ENCODE data around the gene PRKCE.

The PRKCE gene

DNA sequence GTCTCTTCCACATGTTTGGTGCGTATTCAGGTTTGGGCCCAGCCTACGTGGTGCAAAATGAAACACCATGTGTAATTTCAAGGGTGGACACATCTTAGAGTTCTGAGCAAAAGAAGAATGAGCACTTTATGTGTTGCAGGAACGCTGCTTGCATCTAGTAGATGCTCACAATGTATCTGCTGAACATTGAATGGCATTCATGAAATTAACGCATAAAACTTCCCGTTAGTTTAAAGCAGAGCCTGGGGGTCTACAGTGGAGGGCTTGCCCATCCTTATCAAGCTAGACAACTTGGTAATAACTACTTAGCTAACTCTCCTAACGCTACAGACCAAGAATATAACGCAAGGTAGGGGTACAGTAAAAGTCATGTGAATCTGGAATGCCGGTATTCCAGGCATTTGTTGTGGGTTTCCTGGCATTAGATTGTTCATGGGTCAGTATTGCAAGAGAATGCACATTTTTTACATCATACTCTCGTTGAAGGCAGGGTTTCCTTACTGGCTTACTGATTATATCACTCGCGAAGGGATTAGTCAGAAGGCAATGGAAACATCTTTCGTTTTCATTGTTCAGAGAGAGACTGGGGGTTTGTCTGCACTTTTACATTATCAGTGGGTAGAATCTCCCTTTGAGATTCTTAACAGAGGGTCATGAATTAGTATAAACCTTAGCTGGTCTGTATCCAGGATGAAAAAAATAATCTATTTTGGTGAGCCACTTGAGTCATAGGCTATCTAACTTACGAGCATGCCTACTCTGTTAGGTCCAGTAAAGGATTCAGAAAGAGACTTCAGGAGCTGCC is 416.2 kb downstream of the PRKCE start:
- DNase-seq (ENCODE audit: low spot score) (peak; percentile 98), FAIRE-seq (peak; percentile 95)

DNA sequence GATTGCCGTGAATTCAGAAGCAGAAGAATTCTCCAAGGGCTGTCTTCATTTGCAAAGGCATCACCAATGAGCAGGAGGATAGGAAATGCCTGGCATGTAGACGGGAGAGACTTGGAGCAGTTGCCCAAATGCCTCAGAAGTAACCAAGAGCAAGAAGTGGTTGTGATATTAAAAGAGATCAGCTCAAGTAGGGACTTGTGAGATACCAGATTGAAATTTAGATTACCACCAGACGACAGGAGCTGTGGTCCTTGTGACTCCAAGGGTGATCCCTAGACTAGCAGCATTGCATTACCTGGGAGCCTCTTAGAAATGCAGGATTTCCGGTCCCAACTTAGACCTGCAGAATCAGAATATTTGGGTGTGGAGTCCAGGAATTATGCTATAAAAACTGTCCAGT is 417.2 kb downstream of the PRKCE start:
- no peak for DNase-seq (ENCODE audit: low spot score)
- no peak for FAIRE-seq

DNA sequence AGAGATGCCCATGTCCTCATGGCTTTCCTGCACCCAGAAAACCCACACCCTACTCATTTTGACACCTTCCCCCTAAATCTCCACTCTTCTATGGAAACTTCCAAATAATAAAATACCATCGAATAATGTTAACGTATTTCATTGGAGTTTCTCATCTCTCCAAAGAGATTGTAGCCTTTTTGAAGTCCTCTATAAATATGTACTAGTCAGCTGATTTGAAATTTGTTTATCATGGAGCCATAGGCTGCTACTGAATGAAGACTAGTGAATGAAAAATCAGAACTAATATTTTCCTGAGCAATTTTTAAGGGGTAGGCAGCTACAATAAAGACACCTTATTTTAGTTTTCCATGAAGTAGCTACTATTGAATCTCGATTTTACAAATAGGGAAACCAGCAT is 419.6 kb downstream of the PRKCE start:
- FAIRE-seq (no peak), DNase-seq (ENCODE audit: low spot score) (no peak)

DNA sequence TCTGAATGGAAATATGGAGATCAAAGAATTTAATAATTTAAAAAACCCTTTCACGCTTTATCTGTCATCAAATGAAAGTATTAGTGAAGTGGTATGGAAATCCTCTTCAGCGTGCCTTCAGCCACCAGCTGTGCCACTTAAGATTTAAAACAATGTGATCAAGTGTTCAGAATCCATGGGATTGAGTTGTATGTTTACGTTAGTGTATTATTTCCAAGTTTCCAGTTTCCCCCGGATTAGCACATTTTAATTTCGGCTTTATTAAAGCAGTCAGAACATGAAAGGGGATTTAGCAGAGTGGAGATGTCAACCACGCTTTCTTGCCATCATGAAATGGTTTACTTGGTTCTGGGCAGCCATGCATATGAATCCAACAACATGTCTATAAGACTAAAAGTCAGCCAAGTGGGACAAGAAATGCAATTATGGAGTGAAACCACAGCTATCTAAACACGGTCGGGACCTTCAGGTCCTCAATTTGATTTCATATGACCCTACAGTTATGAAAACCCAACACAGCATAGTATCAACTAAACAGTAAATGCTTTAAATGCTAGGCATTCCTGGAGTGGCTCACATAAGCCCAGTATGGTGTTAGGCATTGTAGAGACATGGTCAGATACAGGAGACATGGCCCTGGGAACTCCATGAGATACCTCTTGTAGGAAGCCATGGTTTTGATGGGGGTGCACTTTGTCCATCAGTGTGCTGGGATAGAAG is 420.8 kb downstream of the PRKCE start:
- FAIRE-seq (peak; percentile 73), DNase-seq (ENCODE audit: low spot score) (peak; percentile 84)

DNA sequence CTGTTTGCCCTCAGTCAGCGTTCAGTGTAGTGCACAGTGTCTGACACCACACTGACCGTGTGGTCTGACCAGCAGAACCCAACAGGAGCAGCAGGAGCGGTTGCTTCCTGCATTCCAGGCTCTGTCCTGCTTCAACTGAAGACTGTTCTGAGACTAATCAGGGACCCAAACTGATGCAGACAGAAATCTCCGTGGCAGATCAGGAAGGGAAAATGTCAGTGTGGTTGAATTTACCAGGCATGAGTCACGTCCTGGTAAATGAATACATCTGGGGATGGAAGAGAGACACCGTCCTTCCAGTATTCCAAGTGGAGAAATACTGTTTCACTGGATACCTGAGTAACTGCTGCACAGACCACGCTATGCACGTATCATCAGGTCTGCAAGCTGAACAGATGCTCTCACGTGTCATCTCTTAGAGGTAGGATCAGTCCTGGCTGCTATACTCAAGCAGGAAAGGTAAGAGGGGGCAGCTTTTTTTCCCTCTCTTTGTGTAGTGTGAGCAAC is 422.1 kb downstream of the PRKCE start:
- FAIRE-seq (peak; percentile 97), DNase-seq (ENCODE audit: low spot score) (peak; percentile 99)

DNA sequence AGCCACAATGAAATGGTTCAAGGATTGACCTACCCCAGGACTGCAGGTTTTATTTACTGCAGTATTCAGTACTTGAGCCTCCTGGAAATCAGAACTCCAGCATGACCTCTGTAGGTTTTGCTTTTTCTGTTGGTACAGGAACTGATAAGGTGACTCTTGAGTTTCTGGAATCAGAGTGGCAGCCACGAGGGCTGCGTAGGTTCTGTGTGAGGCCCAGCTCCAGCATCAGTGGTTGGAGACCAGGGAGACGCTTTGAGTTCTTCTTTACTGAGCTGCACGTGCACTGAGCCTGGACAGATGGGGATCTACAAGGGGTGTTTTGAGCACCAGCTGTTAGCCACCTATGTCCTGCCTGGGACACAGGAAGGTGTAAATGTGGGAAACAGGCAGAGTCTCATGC is 423.0 kb downstream of the PRKCE start:
- DNase-seq (ENCODE audit: low spot score): no peak
- FAIRE-seq: no peak

DNA sequence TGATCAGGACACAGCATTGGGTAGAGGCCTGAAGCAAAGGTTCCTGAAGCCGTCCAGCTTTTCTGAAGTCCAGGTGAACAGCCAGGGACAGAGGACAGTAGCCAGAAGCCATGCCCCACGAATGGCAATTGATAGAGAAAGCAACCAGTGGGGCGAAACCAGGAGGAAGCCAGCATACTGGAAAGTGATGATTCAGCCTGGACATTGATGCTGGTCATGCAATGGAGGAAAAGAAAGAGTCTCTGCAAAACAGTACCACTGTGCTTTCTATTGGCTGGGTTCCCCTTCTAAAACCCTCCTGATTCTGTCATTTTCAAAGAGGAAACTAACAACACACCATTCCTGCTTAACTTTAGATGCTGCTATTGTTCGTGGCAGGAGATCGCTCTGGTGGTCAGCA is 424.4 kb downstream of the PRKCE start:
- peak; percentile 58 for FAIRE-seq
- peak; percentile 51 for DNase-seq (ENCODE audit: low spot score)

DNA sequence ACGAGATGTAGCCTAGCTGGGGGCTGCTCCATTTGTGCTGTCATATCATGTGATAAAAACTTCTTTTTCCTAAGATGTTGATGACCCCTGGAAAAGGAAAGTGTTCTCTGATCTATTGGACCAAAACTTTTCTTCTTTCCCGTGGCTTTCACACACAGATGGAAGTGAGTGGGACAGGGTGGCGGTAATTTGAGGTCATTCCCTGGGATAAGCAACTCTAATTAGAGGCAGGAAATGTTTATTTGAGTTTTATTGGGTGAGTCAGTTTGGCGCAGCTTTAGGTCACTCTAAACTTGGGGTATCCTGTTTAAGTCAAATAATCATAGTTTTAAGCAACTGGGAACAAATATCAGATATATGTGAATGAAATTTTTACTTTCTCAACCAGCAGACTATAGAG is 424.8 kb downstream of the PRKCE start:
- DNase-seq (ENCODE audit: low spot score) (no peak), FAIRE-seq (no peak)

DNA sequence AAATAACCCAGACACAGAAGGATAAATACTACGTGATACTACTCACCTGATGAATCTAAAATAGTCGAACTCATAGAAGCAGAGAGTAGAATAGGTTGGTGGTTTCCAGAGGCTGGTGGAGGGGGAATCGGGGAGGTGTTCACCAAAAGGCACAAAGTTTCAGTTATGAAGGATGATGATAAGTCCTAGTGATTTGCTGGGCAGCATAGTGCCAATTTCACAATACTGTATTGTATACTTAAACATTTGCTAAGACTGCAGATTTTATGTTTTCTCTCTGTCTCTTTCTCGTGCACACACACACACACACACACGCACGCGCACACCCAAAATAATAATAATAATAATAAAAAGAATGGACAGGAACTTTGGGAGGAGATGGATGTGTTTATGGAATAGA is 425.4 kb downstream of the PRKCE start:
- FAIRE-seq (no peak), DNase-seq (ENCODE audit: low spot score) (no peak)

DNA sequence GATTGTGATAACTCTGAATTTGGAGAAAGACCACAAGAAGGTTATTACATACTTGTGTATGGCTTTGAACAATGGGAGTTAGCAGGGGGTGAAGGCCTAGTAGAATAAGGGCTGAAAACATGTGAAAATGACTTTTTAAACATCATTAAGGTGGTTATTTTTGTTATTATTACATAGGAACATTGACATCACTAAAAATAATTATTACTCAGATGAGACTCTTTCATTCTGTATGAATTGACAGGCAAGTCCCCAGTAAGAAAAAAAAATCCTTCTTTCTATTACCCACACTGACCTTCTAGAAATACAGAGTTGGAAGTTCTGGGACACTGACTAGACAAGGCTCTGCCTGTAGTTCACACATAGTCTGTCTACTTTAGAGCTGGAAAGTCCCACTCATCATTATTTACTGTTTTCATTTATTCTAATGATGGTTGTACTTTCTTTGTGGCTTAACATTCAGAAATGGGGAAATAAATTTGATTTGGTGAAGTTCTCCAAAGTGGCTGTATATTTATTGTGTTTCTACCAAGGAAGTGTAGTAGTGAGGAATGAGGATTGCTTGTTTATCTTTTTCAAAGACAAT is 426.1 kb downstream of the PRKCE start:
- FAIRE-seq (no peak), DNase-seq (ENCODE audit: low spot score) (no peak)

DNA sequence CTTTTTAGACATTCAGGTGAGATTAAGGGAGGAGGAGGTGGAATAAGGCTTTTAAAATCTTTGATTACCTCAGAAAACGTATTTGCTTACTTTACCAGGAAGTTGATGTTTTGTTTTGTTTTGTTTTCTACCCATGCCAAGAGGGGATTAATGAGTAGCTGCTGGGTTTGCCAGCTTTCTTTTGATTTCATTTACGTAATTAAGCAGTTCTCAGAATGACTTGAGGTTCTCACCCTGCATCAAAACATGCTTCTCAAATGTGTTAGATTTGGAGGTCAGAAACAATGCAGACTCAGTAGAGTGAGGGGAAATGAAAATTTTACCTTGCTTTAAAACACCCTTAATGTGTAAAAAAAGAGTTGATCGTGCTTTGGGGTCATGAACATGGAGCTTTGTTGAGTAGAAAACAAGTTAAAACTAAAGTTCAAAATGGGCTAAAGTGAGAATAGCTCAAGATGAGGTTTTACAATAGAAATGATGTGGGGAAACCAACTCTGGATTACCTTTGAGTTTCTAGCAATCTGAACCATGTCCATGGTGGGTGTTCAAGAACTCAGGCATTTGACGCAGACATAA is 428.6 kb downstream of the PRKCE start:
- no peak for DNase-seq (ENCODE audit: low spot score)
- FAIRE-seq: no peak

DNA sequence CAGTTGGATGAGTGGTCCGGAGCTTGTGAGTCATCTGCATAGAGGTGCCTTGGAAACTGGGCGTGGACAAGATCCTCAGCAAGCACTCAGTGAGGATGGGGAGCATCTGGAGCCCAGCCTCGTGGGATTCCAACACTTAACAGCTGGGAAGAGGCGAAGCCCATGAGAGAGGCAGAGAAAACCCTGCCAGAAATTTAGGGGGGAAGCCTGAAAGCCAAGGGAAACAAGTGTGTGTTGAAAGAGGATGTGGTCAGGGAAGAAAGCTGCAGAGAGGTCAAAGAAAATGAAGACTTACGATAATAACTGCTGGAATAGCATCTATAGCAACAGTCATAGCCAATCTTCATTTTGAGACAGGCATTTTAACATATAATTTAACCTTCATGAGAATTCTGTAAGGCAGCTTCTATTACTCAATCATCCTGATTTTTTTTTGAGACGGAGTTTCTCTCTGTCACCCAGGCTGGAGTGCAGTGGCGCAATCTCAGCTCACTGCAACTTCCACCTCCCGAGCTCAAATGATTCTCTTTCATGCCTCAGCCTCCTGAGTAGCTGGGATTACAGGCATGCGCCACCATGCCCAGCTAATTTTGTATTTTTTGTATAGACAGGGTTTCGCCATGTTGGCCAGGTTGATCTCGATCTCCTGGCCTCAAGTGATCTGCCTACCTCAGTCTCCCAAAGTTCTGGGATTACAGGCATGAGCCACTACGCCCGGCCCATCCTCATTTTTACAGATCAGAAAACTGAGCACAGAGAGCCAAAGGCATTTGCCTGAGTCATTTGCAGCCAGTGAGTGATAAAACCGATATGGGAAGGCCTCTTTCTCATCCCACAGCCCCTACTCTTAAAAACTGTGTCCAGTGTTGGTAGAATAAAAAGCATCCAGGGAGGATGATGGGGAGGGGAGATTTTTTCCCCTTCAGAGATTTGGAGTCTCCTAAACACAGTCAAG is 431.3 kb downstream of the PRKCE start:
- no peak for DNase-seq (ENCODE audit: low spot score)

DNA sequence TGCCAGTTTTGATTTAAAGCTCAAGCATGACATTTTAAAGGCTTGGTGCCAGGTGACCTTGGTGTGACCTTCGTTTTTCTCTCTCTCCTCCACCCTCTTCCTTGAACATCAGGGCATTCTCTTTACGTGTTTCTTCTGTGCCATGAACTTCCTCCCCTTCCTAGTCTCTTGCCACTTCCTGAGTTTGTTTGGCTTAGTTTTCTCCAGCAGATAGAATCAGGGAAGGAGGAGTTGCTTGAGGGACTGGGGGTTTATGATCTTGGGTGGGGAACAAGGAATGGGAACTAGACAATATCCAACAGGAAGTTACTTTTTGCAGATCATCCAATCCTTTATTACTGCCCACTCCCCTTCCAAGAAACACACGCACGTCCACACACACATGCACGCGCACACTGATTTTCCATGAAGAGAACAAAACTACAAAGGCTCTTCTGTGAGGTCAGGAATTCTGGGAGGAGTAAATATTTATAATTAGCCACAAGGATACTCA is 435.1 kb downstream of the PRKCE start:
- no peak for DNase-seq (ENCODE audit: low spot score)
- FAIRE-seq: no peak

More for the DNA sequence above, 431.3 kb downstream of the PRKCE start:
- no peak for FAIRE-seq

DNA sequence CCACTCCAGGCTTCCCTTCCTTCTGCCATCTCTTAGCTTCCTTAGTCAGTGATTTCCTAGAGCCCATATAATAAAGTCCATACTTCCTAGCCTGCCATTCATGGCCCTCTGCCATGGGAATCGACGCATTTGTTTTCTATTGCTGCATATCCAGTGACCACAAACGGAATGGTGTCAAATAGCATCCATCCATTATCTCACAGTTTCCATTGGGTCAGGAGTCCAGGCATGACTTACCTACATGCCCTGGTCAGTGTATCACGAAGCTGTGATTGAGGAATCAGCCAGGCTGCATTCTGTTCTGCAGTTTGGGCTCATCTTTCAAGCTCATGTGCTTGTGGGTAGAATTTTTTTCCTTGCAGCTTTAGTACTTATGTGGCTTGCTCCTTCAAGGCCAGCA is 436.0 kb downstream of the PRKCE start:
- FAIRE-seq: no peak
- DNase-seq (ENCODE audit: low spot score): no peak

DNA sequence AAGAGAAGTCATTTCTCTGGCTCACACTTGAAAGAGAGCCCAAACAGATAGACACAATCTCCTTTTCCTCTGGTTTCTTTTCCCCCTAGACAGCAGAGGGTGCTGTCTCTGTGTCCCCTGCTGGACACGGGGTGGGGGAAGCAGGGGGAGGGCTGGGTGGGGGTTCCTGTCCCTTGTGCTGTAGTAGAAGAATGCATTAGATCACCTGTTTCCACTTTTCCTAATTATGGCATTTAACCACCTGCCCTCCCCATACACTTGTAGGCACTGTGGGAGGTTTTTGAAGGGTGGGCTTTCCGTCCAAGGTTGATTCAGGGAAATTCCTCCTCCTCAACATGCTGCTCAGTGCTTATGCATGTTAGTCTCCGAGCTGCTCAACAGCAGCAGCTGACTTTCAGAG is 439.5 kb downstream of the PRKCE start:
- FAIRE-seq: no peak
- no peak for DNase-seq (ENCODE audit: low spot score)

DNA sequence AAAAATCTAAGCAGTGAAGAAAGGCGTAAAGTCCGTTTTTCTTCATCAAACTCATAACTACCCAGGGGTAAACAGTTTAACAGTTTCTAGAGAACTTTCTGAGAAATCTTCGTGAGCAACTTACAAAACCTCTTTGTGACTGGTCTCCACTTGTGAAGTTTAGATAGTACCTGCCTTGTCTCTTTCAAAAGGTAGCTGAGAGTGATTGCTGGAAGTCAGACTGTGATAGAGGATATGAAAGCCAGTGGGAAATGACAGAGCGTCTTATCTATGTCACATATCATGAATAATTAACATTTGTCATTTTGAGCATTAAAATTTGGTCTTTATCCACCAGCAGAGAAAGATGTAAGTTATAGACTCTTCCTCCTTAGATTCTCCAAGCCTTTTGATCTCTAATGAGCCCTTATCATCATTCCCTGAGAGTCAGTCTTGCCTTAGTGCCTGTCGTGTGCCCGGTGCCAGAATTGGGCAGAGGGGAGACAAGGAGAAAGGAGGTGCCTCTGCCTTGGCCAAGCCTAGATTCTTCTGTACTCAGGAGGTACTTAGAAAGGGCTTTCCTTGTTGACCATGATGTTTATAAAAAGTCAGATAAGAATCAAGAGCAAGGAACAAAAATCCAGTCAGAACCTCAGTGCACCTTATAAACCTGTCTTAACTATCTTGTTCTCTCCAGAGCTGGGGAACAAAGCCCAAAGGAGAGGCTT is 440.6 kb downstream of the PRKCE start:
- no peak for FAIRE-seq
- DNase-seq (ENCODE audit: low spot score): no peak

DNA sequence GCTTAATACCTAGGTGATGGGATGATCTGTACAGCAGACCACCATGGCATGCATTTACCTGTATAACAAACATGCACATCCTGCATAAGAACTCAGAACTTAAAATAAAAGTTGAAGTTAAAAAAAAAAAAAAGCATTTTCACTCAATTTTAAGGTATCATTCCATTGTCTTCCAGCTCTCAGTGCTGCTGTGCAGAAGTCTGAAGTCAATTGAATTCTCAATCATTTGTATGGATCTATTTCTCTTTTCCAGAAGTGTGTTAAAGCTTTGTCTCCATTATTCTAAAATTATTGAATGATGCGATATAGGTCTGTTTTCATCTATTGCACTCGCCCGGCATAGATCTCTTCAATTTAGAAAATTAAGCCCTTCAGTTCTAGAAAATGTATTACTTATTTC is 443.2 kb downstream of the PRKCE start:
- DNase-seq (ENCODE audit: low spot score): no peak
- no peak for FAIRE-seq

DNA sequence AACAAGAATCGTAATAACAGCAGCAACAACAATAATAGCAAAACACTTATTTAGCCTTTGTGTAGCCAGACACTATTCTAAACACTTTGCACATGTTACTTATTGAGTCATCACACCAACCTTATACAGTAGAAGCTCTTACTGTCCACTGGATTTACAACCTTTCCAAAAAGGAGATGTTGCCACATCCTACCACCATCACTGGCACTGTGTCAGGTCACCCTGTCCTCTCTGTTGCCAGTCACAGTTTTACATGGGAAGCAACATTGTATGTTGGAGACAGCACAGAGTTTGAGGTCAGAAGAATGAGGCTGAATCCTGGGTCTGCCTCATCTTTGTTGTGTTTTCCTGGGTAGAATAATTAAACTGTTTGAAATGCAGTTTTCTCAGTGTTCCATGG is 444.4 kb downstream of the PRKCE start:
- DNase-seq (ENCODE audit: low spot score) (no peak), FAIRE-seq (no peak)

DNA sequence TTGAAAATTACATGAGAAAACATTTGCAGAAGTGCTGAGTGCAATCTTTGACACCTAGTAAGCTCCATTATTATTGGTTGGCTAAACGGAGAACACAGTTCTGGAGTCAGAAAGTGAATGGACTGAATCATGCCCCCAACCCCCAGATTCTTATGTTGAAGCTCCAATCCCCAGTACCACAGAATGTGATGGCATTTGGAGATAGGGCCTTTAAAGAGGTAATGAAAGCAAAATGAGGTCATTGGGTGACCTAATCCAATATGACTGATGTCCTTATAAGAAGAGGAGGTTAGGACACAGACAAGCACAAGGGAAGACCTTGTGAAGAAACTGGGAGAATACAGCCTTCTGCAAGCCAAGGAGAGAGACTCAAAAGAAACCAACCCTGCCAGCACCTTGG is 444.8 kb downstream of the PRKCE start:
- DNase-seq (ENCODE audit: low spot score): peak; percentile 32
- no peak for FAIRE-seq
